Neural cell (in vitro differentiated cells): ENCODE results near the gene CHKB. TPM values are rescaled to one million over a fixed set of nuclear protein-coding genes. Genes with fewer than 3 reads are reported as not detected.

ENCODE experiments used
- H2AFZ ChIP-seq: fragments of 200-600, 300-800 bp; sonication (generic), shearing (Covaris generic); 2 replicates; pipeline ENCODE4 v1.6.0; 2014; ENCODE audit warnings: low read depth, mild to moderate bottlenecking, antibody characterized with exemption, low read length, moderate library complexity
- H3F3A ChIP-seq: fragments of 200-600 bp; shearing (Covaris generic); 2 replicates; pipeline ENCODE4 v1.6.1; 2016; ENCODE audit warnings: mild to moderate bottlenecking, moderate library complexity, mixed read lengths, antibody characterized with exemption, low read length; ENCODE audit not compliant: insufficient read depth, poor library complexity, severe bottlenecking
- H3K27ac ChIP-seq: fragments of 200-600, 300-800 bp; sonication (generic), shearing (Covaris generic); 2 replicates; pipeline ENCODE4 v1.5.1; 2014; ENCODE audit warnings: mild to moderate bottlenecking, low read length, moderate library complexity
- H3K27me3 ChIP-seq: fragments of 300-800, 200-600 bp; sonication (generic), shearing (Covaris generic); 2 replicates; pipeline ENCODE4 v1.6.0; 2014; ENCODE audit warnings: mild to moderate bottlenecking, low read depth, low read length, moderate library complexity; ENCODE audit not compliant: insufficient read depth
- H3K36me3 ChIP-seq: fragments of 300-800, 200-600 bp; sonication (generic), shearing (Covaris generic); 2 replicates; pipeline ENCODE4 v1.5.1; 2014; ENCODE audit warnings: mild to moderate bottlenecking, antibody characterized with exemption, low read length, moderate library complexity; ENCODE audit not compliant: insufficient read depth
- H3K4me2 ChIP-seq: fragments of 300-800, 200-600 bp; sonication (generic), shearing (Covaris generic); 2 replicates; pipeline ENCODE4 v1.6.0; 2014; ENCODE audit warnings: mild to moderate bottlenecking, low read length
- H3K4me3 ChIP-seq: fragments of 300-800, 200-600 bp; sonication (generic), shearing (Covaris generic); 2 replicates; pipeline ENCODE4 v1.5.1; 2014; ENCODE audit warnings: mild to moderate bottlenecking, low read length, moderate library complexity
- H3K79me2 ChIP-seq: fragments of 200-600 bp; shearing (Covaris generic); replicated peaks from 2 replicates; pipeline ENCODE4 v1.6.0; 2014; ENCODE audit warnings: mild to moderate bottlenecking, low read length, moderate library complexity; ENCODE audit not compliant: insufficient read depth
- H3K9ac ChIP-seq: fragments of 300-800, 200-600 bp; sonication (generic), shearing (Covaris generic); 2 replicates; pipeline ENCODE4 v1.6.1; 2016; ENCODE audit warnings: mild to moderate bottlenecking, low read length, mixed read lengths
- H3K9me2 ChIP-seq: fragments of 200-600 bp; shearing (Covaris generic); 2 replicates; pipeline ENCODE4 v1.6.1; 2016; ENCODE audit warnings: mild to moderate bottlenecking, low read length, mixed read lengths; ENCODE audit not compliant: insufficient read depth
- H3K9me3 ChIP-seq: fragments of 200-600, 300-800 bp; sonication (generic), shearing (Covaris generic); 2 replicates; pipeline ENCODE4 v1.6.1; 2016; ENCODE audit warnings: mild to moderate bottlenecking, mixed run types, low read length, moderate library complexity, mixed read lengths
- H4K20me1 ChIP-seq: fragments of 200-600 bp; shearing (Covaris generic); 2 replicates; pipeline ENCODE4 v1.6.1; 2016; ENCODE audit warnings: mild to moderate bottlenecking, mixed run types; ENCODE audit not compliant: insufficient read depth
- CTCF ChIP-seq: fragments of 450-650 bp; IDR thresholded peaks from 2 replicates; pipeline ENCODE4 v1.5.1; 2014; ENCODE audit warnings: antibody characterized with exemption, mild to moderate bottlenecking, moderate library complexity; ENCODE audit not compliant: poor library complexity, severe bottlenecking
- EP300 ChIP-seq: fragments of 450-650 bp; conservative IDR thresholded peaks from 2 replicates; pipeline ENCODE4 v1.6.1; 2014; ENCODE audit warnings: antibody characterized with exemption, mild to moderate bottlenecking, moderate library complexity; ENCODE audit not compliant: poor library complexity, severe bottlenecking
- MXI1 ChIP-seq: fragments of 450-650 bp; conservative IDR thresholded peaks from 2 replicates; pipeline ENCODE4 v1.6.1; 2014; ENCODE audit warnings: antibody characterized with exemption, mild to moderate bottlenecking; ENCODE audit not compliant: poor library complexity, severe bottlenecking
- POLR2AphosphoS5 ChIP-seq: IDR thresholded peaks from 2 replicates; pipeline ENCODE4 v1.6.1; 2012
- RAD21 ChIP-seq: fragments of 450-650 bp; conservative IDR thresholded peaks from 2 replicates; pipeline ENCODE4 v1.6.1; 2014; ENCODE audit warnings: antibody characterized with exemption, mild to moderate bottlenecking, moderate library complexity
- REST ChIP-seq: IDR thresholded peaks from 2 replicates; pipeline ENCODE4 v1.6.1; 2012; ENCODE audit warnings: borderline replicate concordance
- SMC3 ChIP-seq: fragments of 450-650 bp; conservative IDR thresholded peaks from 2 replicates; pipeline ENCODE4 v1.6.1; 2014; ENCODE audit warnings: antibody characterized with exemption, mild to moderate bottlenecking, moderate library complexity; ENCODE audit not compliant: poor library complexity
- TAF1 ChIP-seq: IDR thresholded peaks from 2 replicates; pipeline ENCODE4 v1.6.1; 2012; ENCODE audit warnings: low read depth
- polyA plus RNA-seq: library from polyadenylated mRNA; depleted of rRNA; stranded (reverse); fragments of >200 nt; gene quantifications from 2 replicates; pipeline ENCODE4 v1.2.3, GENCODE V29; 2014

CHKB gene
- polyA plus RNA-seq, 1 donor from 2014 or later: 173 TPM

GRCh38 chr22:50600538-50600937, 17.9 kb upstream of the CHKB start, which contains the start of gene MAPK8IP2:
Gene MAPK8IP2, plus strand, starts transcription at chr22:50600793. Its CDS starts 26 bp downstream, at chr22:50600819.
- H3K4me3 ChIP-seq: peak within 1 kb of the TSS; percentile 93
- no peaks in the 10 kb centered on the region for H3F3A ChIP-seq
- H3K9ac ChIP-seq: peak within 1 kb of the TSS; percentile 89
- TF ChIP-seq MXI1 (no peak), POLR2AphosphoS5 (peak; percentile 71), SMC3 (no peak)
- peak within 1 kb of the TSS; percentile 73 for H3K27ac ChIP-seq
- no peaks in the 10 kb centered on the region for H4K20me1 ChIP-seq
- no peaks in the 10 kb centered on the region for H3K36me3 ChIP-seq
- H3K27me3 ChIP-seq: no peaks in the 10 kb centered on the region
- H2AFZ ChIP-seq: peak within 1 kb of the TSS; percentile 51
- H3K4me2 ChIP-seq: peak within 1 kb of the TSS; percentile 78
- no peaks in the 10 kb centered on the region for H3K79me2 ChIP-seq
- no peaks in the 10 kb centered on the region for H3K9me2 ChIP-seq
- H3K9me3 ChIP-seq: no peaks in the 10 kb centered on the region

- peak overlapping the region; percentile 81 for H3K4me3 ChIP-seq
- TF ChIP-seq CTCF: no peak
- peak; percentile 94 for TF ChIP-seq REST
- TF ChIP-seq MXI1: peak; percentile 45
- no peaks in the 10 kb centered on the region for H3K27me3 ChIP-seq
- H3K4me2 ChIP-seq: peak overlapping the region; percentile 78
- H3K36me3 ChIP-seq: no peaks in the 10 kb centered on the region
- no peaks in the 10 kb centered on the region for H3F3A ChIP-seq
- H3K27ac ChIP-seq: no peak overlapping the region
- H3K9me2 ChIP-seq: no peaks in the 10 kb centered on the region
- H2AFZ ChIP-seq: peak overlapping the region; percentile 40
- no peaks in the 10 kb centered on the region for H4K20me1 ChIP-seq
- no peaks in the 10 kb centered on the region for H3K79me2 ChIP-seq
- H3K9me3 ChIP-seq: no peaks in the 10 kb centered on the region
- peak overlapping the region; percentile 69 for H3K9ac ChIP-seq
These were observed 17.3 kb upstream of the CHKB start for GRCh38 chr22:50599816-50600455.

GRCh38 chr22:50597097-50597496, 14.4 kb upstream of the CHKB start:
- H3K9me2 ChIP-seq: no peaks in the 10 kb centered on the region
- no peaks in the 10 kb centered on the region for H4K20me1 ChIP-seq
- no peaks in the 10 kb centered on the region for H3K9me3 ChIP-seq
- no peaks in the 10 kb centered on the region for H3K27me3 ChIP-seq
- H3F3A ChIP-seq: no peaks in the 10 kb centered on the region
- no peak overlapping the region for H3K4me3 ChIP-seq
- H2AFZ ChIP-seq: no peak overlapping the region
- no peak overlapping the region for H3K9ac ChIP-seq
- H3K4me2 ChIP-seq: no peak overlapping the region
- no peaks in the 10 kb centered on the region for H3K79me2 ChIP-seq
- H3K27ac ChIP-seq: no peak overlapping the region
- no peaks in the 10 kb centered on the region for H3K36me3 ChIP-seq
- TF ChIP-seq RAD21 (no peak), EP300 (no peak), CTCF (no peak), POLR2AphosphoS5 (no peak), TAF1 (no peak), MXI1 (no peak), SMC3 (no peak)
